ENCODE results near the gene FOSL2.

- TF ChIP-seq ZNF274 (IDR thresholded peaks at IDR 0.05; ENCODE audit: low read depth, low read length) (no peak), SUZ12 (IDR thresholded peaks at IDR 0.05; ENCODE audit: extremely low read depth, insufficient read depth, insufficient read length) (no peak), YY1 (IDR thresholded peaks at IDR 0.05; ENCODE audit: insufficient read depth, insufficient read length) (no peak)
Observed at GRCh38 chr2:28399289-28399688, 6.6 kb downstream of the FOSL2 start.
